Hematopoietic multipotent progenitor cell treated with erythropoietin and hydrocortisone succinate and interleukin-3 and kit ligand, for 8 days (in vitro differentiated cells): ENCODE results near the gene KRT76.
"Not testable (repeated sequence)": the region's sequence is repeated elsewhere in the genome, so short reads cannot be mapped to it uniquely, and the experiment has no call there.

Experiments
- DNase-seq: peaks from one replicate; pipeline ENCODE4 v3.0.0-alpha.2; 2015

KRT76 gene

GRCh38 chr12:52755533-52755932 lies 21.6 kb downstream of the KRT76 start:
- DNase-seq: no peak

GRCh38 chr12:52754135-52754534 lies 23.0 kb downstream of the KRT76 start:
- no peak for DNase-seq

GRCh38 chr12:52753283-52753682 lies 23.9 kb downstream of the KRT76 start:
- no peak for DNase-seq

GRCh38 chr12:52752516-52752915 lies 24.6 kb downstream of the KRT76 start:
- DNase-seq: no peak

GRCh38 chr12:52751795-52752194 lies 25.4 kb downstream of the KRT76 start:
- DNase-seq: no peak

- DNase-seq: not testable (repeated sequence)
Measured at GRCh38 chr12:52750532-52750931, 26.6 kb downstream of the KRT76 start.

GRCh38 chr12:52749827-52750226 lies 27.3 kb downstream of the KRT76 start:
- DNase-seq: no peak

- DNase-seq: no peak
Measured at GRCh38 chr12:52748578-52748977, 28.6 kb downstream of the KRT76 start.

GRCh38 chr12:52745554-52745953 lies 31.6 kb downstream of the KRT76 start:
- DNase-seq: no peak

- no peak for DNase-seq
Measured at GRCh38 chr12:52744493-52745156, 32.5 kb downstream of the KRT76 start.

- no peak for DNase-seq
Measured at GRCh38 chr12:52742822-52743457, 34.2 kb downstream of the KRT76 start.

GRCh38 chr12:52742196-52742580 lies 35.0 kb downstream of the KRT76 start:
- DNase-seq: no peak

- peak; percentile 66 for DNase-seq
Measured at GRCh38 chr12:52741375-52742195, 35.6 kb downstream of the KRT76 start.

- peak; percentile 56 for DNase-seq
Measured at GRCh38 chr12:52740584-52740983, 36.6 kb downstream of the KRT76 start.

GRCh38 chr12:52739963-52740362 lies 37.2 kb downstream of the KRT76 start:
- no peak for DNase-seq

- DNase-seq: no peak
Measured at GRCh38 chr12:52735816-52736632, 41.1 kb downstream of the KRT76 start.

GRCh38 chr12:52735106-52735505 lies 42.0 kb downstream of the KRT76 start:
- no peak for DNase-seq

GRCh38 chr12:52730793-52731192 lies 46.4 kb downstream of the KRT76 start:
- no peak for DNase-seq

- no peak for DNase-seq
Measured at GRCh38 chr12:52730383-52730782, 46.8 kb downstream of the KRT76 start.

- DNase-seq: no peak
Measured at GRCh38 chr12:52729147-52729546, 48.0 kb downstream of the KRT76 start.

- no peak for DNase-seq
Measured at GRCh38 chr12:52728374-52728773, 48.8 kb downstream of the KRT76 start.

GRCh38 chr12:52727037-52727436 lies 50.1 kb downstream of the KRT76 start:
- no peak for DNase-seq

- no peak for DNase-seq
Measured at GRCh38 chr12:52726451-52726850, 50.7 kb downstream of the KRT76 start.
